GM04504 (cell line): ENCODE data around the gene IL1RAP.

Experiments used
- DNase-seq: peaks from one replicate; pipeline ENCODE4 v3.0.0-alpha.2; 2012; ENCODE audit warnings: low read depth

Gene IL1RAP

GRCh38 chr3:190542846-190543245 is 29.0 kb downstream of the IL1RAP start:
- DNase-seq: no peak

GRCh38 chr3:190543671-190544070 is 29.8 kb downstream of the IL1RAP start:
- DNase-seq: no peak

- no peak for DNase-seq
These were observed 31.3 kb downstream of the IL1RAP start for GRCh38 chr3:190545191-190545590.

GRCh38 chr3:190546881-190547510 is 33.1 kb downstream of the IL1RAP start:
- DNase-seq: no peak

GRCh38 chr3:190548031-190548656 is 34.3 kb downstream of the IL1RAP start:
- no peak for DNase-seq

GRCh38 chr3:190552021-190552420 is 38.1 kb downstream of the IL1RAP start:
- no peak for DNase-seq

GRCh38 chr3:190552969-190553759 is 39.3 kb downstream of the IL1RAP start:
- DNase-seq: no peak

- DNase-seq: no peak
These were observed 40.3 kb downstream of the IL1RAP start for GRCh38 chr3:190554197-190554596.

GRCh38 chr3:190556351-190556750 is 42.5 kb downstream of the IL1RAP start:
- DNase-seq: no peak

GRCh38 chr3:190557296-190557695 is 43.4 kb downstream of the IL1RAP start:
- DNase-seq: no peak

GRCh38 chr3:190558316-190558715 is 44.4 kb downstream of the IL1RAP start:
- DNase-seq: no peak

GRCh38 chr3:190558796-190559195 is 44.9 kb downstream of the IL1RAP start:
- no peak for DNase-seq

GRCh38 chr3:190560013-190560895 is 46.4 kb downstream of the IL1RAP start:
- no peak for DNase-seq

- no peak for DNase-seq
These were observed 49.1 kb downstream of the IL1RAP start for GRCh38 chr3:190562866-190563510.

- DNase-seq: no peak
These were observed 50.3 kb downstream of the IL1RAP start for GRCh38 chr3:190564175-190564574.

- peak; percentile 97 for DNase-seq
These were observed 52.4 kb downstream of the IL1RAP start for GRCh38 chr3:190566043-190566933.

- DNase-seq: no peak
These were observed 54.2 kb downstream of the IL1RAP start for GRCh38 chr3:190568036-190568435.

GRCh38 chr3:190574473-190574872 is 60.6 kb downstream of the IL1RAP start:
- no peak for DNase-seq

- DNase-seq: no peak
These were observed 61.7 kb downstream of the IL1RAP start for GRCh38 chr3:190575437-190576185.

GRCh38 chr3:190577225-190577624 is 63.3 kb downstream of the IL1RAP start:
- no peak for DNase-seq
